AG04450 (cell line): ENCODE measurements around the gene SLC38A9. TPM values are rescaled to one million over a fixed set of nuclear protein-coding genes. Genes with fewer than 3 reads are reported as not detected.

ENCODE experiments used
- CTCF ChIA-PET: fragments of 300-600, 350-600 bp; formaldehyde crosslinking; extraction: SDS; loops from one replicate; lab custom pipeline; 2022; ENCODE audit warnings: antibody characterized with exemption, inconsistent platforms; lab: Charles Lee
- POLR2A ChIA-PET: fragments of 350-600 bp; formaldehyde crosslinking; extraction: SDS; loops from one replicate; lab custom pipeline; 2021; ENCODE audit warnings: antibody characterized with exemption, inconsistent platforms; lab: Yijun Ruan, JAX
- DNase-seq: peaks from one replicate; pipeline ENCODE4 v3.0.0-alpha.2; 2011; ENCODE audit warnings: low read depth, low spot score
- H3K27ac ChIP-seq: one replicate; pipeline ENCODE4 v1.5.1; 2012; ENCODE audit warnings: low read depth, low read length, control low read depth
- H3K27me3 ChIP-seq: one replicate; pipeline ENCODE4 v1.6.0; 2012; ENCODE audit warnings: low read length; ENCODE audit not compliant: control insufficient read depth, insufficient read depth
- H3K4me3 ChIP-seq: 2 replicates; pipeline ENCODE4 v1.5.1; 2011; ENCODE audit warnings: mild to moderate bottlenecking, low read depth, low read length, control low read depth
- H3K9me3 ChIP-seq: 2 replicates; pipeline ENCODE4 v1.5.1; 2012; ENCODE audit warnings: low read length; ENCODE audit not compliant: control insufficient read depth, insufficient read depth
- polyA plus RNA-seq: library from polyadenylated mRNA; depleted of rRNA; stranded (reverse); fragments of >200 nt; gene quantifications from 2 replicates; pipeline ENCODE4 v1.2.3, GENCODE V29; 2011
- TF ChIP-seq, protein P1 (sequence below): IDR thresholded peaks from 2 replicates; pipeline ENCODE4 v1.5.1; 2011; ENCODE audit warnings: low read depth, low read length, control low read depth, inconsistent platforms

Gene SLC38A9
- polyA plus RNA-seq, 1 experiment: 25.3 TPM

DNA sequence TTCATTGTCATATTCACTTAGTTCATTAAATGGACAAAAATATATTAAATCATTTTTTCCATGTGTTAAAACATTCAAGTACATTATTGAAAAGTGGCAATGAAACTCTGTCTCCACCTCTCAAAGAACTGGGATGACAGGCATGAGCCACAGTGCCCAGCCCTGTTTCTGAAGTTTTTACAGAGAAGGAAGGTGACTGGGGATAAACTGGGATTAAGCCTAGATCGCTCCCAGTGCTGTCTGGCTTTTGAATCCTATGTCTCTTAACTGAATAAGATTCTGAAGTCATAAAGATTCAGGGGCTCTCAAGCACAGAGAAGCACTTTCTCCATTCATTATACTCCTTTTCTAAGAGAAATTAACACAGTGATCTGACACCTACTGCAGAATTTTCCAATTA, 88.3 kb downstream of the SLC38A9 start:
- POLR2A ChIA-PET: no interaction called here
- DNase-seq: no peak
- CTCF ChIA-PET: interaction anchor here (1.2 kb wide), 1 partner anchor 68 kb away, joined by 3 read pairs; no protein-coding TSS in a partner anchor
- TF ChIP-seq, protein P1, sequence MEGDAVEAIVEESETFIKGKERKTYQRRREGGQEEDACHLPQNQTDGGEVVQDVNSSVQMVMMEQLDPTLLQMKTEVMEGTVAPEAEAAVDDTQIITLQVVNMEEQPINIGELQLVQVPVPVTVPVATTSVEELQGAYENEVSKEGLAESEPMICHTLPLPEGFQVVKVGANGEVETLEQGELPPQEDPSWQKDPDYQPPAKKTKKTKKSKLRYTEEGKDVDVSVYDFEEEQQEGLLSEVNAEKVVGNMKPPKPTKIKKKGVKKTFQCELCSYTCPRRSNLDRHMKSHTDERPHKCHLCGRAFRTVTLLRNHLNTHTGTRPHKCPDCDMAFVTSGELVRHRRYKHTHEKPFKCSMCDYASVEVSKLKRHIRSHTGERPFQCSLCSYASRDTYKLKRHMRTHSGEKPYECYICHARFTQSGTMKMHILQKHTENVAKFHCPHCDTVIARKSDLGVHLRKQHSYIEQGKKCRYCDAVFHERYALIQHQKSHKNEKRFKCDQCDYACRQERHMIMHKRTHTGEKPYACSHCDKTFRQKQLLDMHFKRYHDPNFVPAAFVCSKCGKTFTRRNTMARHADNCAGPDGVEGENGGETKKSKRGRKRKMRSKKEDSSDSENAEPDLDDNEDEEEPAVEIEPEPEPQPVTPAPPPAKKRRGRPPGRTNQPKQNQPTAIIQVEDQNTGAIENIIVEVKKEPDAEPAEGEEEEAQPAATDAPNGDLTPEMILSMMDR: no peak
- H3K4me3 ChIP-seq: no peak overlapping the region
- no peak overlapping the region for H3K27ac ChIP-seq
- no peaks in the 10 kb centered on the region for H3K9me3 ChIP-seq
- H3K27me3 ChIP-seq: no peaks in the 10 kb centered on the region

DNA sequence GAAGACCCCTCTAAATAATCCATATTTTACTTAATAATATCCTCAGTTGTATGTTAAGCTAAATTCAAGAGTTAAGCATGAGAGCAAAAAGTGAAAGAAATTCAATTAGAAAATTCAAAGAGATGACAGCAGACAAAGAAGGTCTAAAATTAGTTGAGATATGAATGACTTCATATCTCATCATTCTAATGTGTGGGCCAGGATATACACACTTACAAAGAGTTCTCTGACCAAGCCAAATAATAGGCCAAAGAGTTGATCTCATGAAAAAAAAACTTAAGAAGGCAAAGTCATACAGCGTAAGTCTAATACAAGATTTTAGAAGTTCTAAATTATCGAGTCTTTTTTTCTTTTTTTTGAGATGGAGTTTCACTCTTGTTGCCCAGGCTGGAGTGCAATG, 89.7 kb downstream of the SLC38A9 start:
- POLR2A ChIA-PET: no interaction called here
- H3K27ac ChIP-seq: no peak overlapping the region
- TF ChIP-seq, protein P1: no peak
- no peaks in the 10 kb centered on the region for H3K27me3 ChIP-seq
- DNase-seq: no peak
- no peak overlapping the region for H3K4me3 ChIP-seq
- H3K9me3 ChIP-seq: no peaks in the 10 kb centered on the region
- CTCF ChIA-PET: interaction anchor here (0.6 kb wide), 1 partner anchor 69 kb away, joined by 3 read pairs; no protein-coding TSS in a partner anchor

DNA sequence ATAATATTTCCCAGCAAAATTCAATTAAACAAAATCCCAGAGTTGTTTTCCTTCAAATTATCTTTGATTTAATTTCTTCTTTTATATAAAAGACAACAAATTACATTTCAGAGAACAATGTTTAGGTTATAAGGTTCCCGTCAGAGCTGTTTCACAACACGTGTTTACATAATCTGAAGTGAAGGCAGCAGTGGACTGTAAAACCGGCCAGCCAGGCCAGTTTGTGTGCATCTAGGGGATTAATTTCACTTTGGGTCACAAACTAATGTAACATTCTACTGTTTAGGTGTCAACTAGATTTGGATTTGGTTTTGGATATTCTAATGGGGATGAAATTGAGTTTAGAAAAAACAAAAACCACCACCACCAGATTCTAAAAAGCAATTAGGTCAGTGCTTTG, 90.9 kb downstream of the SLC38A9 start:
- Histone ChIP-seq H3K27ac (peak overlapping the region; percentile 77), H3K9me3 (no peaks in the 10 kb centered on the region), H3K27me3 (no peaks in the 10 kb centered on the region), H3K4me3 (no peak overlapping the region)
- DNase-seq: no peak
- ChIA-PET POLR2A (no interaction called here), CTCF (no interaction called here)
- TF ChIP-seq, protein P1: no peak

DNA sequence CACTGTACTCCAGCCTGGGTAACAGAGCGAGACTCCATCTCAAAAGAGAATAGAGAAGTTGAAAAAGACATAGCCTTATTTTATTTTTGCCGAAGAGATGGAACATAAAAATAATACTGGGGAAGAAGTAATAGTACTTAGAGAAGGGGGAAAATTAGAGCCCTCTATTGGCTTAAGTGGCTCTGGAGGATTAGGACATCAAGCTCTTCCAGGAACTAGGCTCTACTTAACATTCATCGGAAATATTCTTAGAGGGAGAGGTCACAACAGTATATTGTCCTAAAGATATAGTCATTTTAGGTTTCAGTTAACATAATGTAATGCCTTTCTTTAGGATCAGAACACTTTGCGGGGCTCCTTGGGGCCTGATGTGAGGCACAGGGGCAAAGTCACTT, 91.4 kb downstream of the SLC38A9 start:
- TF ChIP-seq, protein P1: no peak
- H3K27ac ChIP-seq: peak overlapping the region; percentile 77
- ChIA-PET CTCF (no interaction called here), POLR2A (no interaction called here)
- H3K27me3 ChIP-seq: no peaks in the 10 kb centered on the region
- H3K9me3 ChIP-seq: no peaks in the 10 kb centered on the region
- H3K4me3 ChIP-seq: no peak overlapping the region
- DNase-seq: no peak

DNA sequence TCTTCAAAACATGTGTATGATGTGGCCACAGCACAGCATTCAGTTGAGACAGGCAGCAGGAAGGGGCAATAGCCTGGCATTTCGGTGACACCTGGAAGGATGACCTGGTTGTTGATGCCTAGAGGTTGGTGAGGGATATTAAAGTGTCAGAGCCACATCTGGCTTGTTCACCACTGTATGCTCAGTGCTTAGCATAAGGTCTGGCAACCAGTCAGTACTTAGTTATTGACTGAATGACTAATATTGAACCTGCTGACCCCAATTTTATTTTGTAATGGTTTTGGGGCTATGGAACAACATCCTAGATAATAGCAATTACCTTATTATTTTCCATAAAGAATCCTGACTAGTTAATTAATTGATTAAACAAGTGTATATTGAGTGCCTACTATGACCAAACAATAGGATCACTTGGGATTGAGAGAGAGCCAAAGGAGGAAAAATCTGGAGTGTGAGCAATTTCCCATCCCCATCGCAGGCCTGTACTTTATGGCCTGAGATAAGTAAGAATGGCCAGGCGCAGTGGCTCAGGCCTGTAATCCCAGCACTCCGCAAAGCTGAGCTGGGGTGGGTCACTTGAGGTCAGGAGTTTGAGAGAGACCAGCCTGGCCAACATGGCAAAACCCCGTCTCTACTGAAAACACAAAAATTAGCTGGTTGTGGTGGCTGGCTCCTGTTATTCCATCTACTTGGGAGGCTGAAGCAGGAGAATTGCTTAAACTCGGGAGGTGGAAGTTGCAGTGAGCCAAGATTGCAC, 91.9 kb downstream of the SLC38A9 start:
- no peak for DNase-seq
- CTCF ChIA-PET: no interaction called here
- TF ChIP-seq, protein P1: no peak

More for the DNA sequence above, 91.9 kb downstream of the SLC38A9 start:
- Histone ChIP-seq H3K4me3 (no peak overlapping the region), H3K27me3 (no peaks in the 10 kb centered on the region), H3K27ac (peak overlapping the region; percentile 21), H3K9me3 (no peaks in the 10 kb centered on the region)
- POLR2A ChIA-PET: no interaction called here
